PC-3 (cell line): Measurements from ENCODE around the gene HPCAL4. TPM values are rescaled to one million over a fixed set of nuclear protein-coding genes. Genes with fewer than 3 reads are reported as not detected.

Experiments used
- ATAC-seq: fragments of 200-7000 bp; cut with Tn5 transposase; 2 replicates; pipeline ENCODE4 v1.9.1; 2020; ENCODE audit warnings: mild to moderate bottlenecking, moderate library complexity
- BruUV-seq: library from RNA; stranded (reverse); fragments of 400-500 nt; replicated peaks from 2 replicates; lab custom pipeline; 2021; lab: Mats Ljungman, UMichigan
- CTCF ChIA-PET: fragments of 300-600 bp; sonication (Branson Sonifier 250); formaldehyde crosslinking; loops from one replicate; lab custom pipeline; 2022; ENCODE audit warnings: antibody characterized with exemption; lab: Charles Lee
- POLR2A ChIA-PET: fragments of 300-600 bp; sonication (Branson Sonifier 250); formaldehyde crosslinking; loops from one replicate; lab custom pipeline; 2022; ENCODE audit warnings: antibody characterized with exemption; ENCODE audit not compliant: unreplicated experiment; lab: Charles Lee
- DNase-seq: peaks from one replicate; pipeline ENCODE4 v3.0.0-alpha.2; 2015
- H2AFZ ChIP-seq: fragments of 300-600 bp; sonication (generic); 2 replicates; pipeline ENCODE4 v1.6.0; 2016; ENCODE audit warnings: antibody characterized with exemption, low read length
- H3F3A ChIP-seq: fragments of 300-600 bp; sonication (generic); one replicate; pipeline ENCODE4 v1.6.0; 2017; ENCODE audit warnings: antibody characterized with exemption, low read length, control low read depth, mild to moderate bottlenecking; ENCODE audit not compliant: unreplicated experiment
- H3K27ac ChIP-seq: fragments of 300-600 bp; sonication (generic); 2 replicates; pipeline ENCODE4 v1.5.1; 2016; ENCODE audit warnings: mild to moderate bottlenecking, low read length
- H3K27me3 ChIP-seq: fragments of 300-600 bp; sonication (generic); 2 replicates; pipeline ENCODE4 v1.6.1; 2016; ENCODE audit warnings: low read length, mixed read lengths
- H3K36me3 ChIP-seq: fragments of 300-600 bp; sonication (generic); 2 replicates; pipeline ENCODE4 v1.6.1; 2016; ENCODE audit warnings: low read depth, mixed run types, low read length, mixed read lengths
- H3K4me1 ChIP-seq: fragments of 300-600 bp; sonication (generic); 2 replicates; pipeline ENCODE4 v1.5.1; 2016; ENCODE audit warnings: low read length; ENCODE audit not compliant: insufficient read depth
- H3K4me2 ChIP-seq: fragments of 300-600 bp; sonication (generic); 2 replicates; pipeline ENCODE4 v1.6.0; 2016; ENCODE audit warnings: low read length
- H3K4me3 ChIP-seq: fragments of 300-600 bp; sonication (generic); 2 replicates; pipeline ENCODE4 v1.5.1; 2016; ENCODE audit warnings: mild to moderate bottlenecking, low read length, mixed read lengths
- H3K79me2 ChIP-seq: fragments of 300-600 bp; sonication (generic); 2 replicates; pipeline ENCODE4 v1.6.1; 2017; ENCODE audit warnings: low read length, mixed read lengths
- H3K9ac ChIP-seq: fragments of 300-600 bp; sonication (generic); 2 replicates; pipeline ENCODE4 v1.6.0; 2016; ENCODE audit warnings: mild to moderate bottlenecking, low read length
- H3K9me2 ChIP-seq: fragments of 300-600 bp; sonication (generic); replicated peaks from 2 replicates; pipeline ENCODE4 v1.6.1; 2016; ENCODE audit warnings: mixed run types, low read length, mixed read lengths
- H3K9me3 ChIP-seq: fragments of 300-600 bp; sonication (generic); 2 replicates; pipeline ENCODE4 v1.6.1; 2016; ENCODE audit warnings: low read length, mixed read lengths
- H4K20me1 ChIP-seq: fragments of 300-600 bp; sonication (generic); 2 replicates; pipeline ENCODE4 v1.6.1; 2016; ENCODE audit warnings: low read length, mixed read lengths
- CTCF ChIP-seq: fragments of 300-600 bp; sonication (generic); conservative IDR thresholded peaks from 2 replicates; pipeline ENCODE4 v1.5.1; 2017; ENCODE audit warnings: antibody characterized with exemption, low read depth, mild to moderate bottlenecking, low read length
- EZH2 ChIP-seq: fragments of 300-600 bp; sonication (generic); IDR thresholded peaks from one replicate; pipeline ENCODE4 v1.6.1; 2017; ENCODE audit warnings: antibody characterized with exemption, mild to moderate bottlenecking, low read length; ENCODE audit not compliant: unreplicated experiment
- EZH2phosphoT487 ChIP-seq: fragments of 300-600 bp; sonication (generic); IDR thresholded peaks from 2 replicates; pipeline ENCODE4 v1.6.1; 2018; ENCODE audit warnings: mild to moderate bottlenecking, antibody characterized with exemption, low read length, borderline replicate concordance
- intact Hi-C: fragments of 100-400 bp; cut with micrococcal nuclease; formaldehyde crosslinking; loops from 2 replicates; pipeline ENCODE4 v1.9.0; 2023
- total RNA-seq: library from RNA; depleted of rRNA; stranded (reverse); fragments of >200 nt; gene quantifications from 2 replicates; pipeline ENCODE4 v1.2.3, GENCODE V29; 2014

HPCAL4 gene
- total RNA-seq, 1 experiment from 2014 or later, result 0.04 TPM

DNA sequence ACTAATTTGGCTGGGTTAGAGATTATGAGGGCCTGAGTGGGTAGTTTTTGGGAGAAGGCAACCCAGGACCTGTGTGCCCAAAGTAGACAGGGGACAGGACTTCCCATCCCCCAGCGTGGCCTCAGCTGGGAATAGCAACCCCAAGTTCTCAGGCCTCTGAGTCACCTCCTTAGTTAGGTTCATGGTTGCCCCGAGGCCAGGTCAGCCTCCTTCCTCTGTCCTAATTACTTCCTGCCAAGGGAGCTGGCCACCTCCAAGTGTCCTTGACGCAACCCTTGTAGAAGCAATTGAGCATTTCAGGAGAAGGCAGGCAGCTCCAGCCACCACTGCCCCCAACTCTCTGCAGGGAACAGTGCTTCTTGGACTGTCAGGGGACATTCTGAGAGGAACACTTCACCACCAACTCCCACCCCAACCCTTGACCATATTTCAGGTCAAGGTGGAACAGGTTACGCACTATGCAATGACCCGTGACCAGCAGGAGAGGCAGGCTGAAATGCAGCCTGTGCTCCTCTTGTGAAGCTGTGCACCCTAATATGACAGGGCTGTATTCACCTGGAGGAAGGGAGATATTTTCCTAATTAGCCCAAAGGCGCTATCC, 14.2 kb downstream of the HPCAL4 start:
- no peaks in the 10 kb centered on the region for H3K79me2 ChIP-seq
- H3K4me1 ChIP-seq, result no peaks in the 10 kb centered on the region
- H3K4me2 ChIP-seq, result no peak overlapping the region
- no peak overlapping the region for H3K27ac ChIP-seq
- H3F3A ChIP-seq, result no peaks in the 10 kb centered on the region
- no peaks in the 10 kb centered on the region for H3K9me2 ChIP-seq
- TF ChIP-seq EZH2 (no peak), CTCF (no peak), EZH2phosphoT487 (no peak)
- no peaks in the 10 kb centered on the region for H3K36me3 ChIP-seq
- H2AFZ ChIP-seq, result no peak overlapping the region
- DNase-seq (no peak), ATAC-seq (no peak)
- no TSS peak for BruUV-seq
- ChIA-PET POLR2A (no interaction called here), CTCF (no interaction called here)
- no peak overlapping the region for H3K4me3 ChIP-seq
- H3K9me3 ChIP-seq, result no peaks in the 10 kb centered on the region
- peaks cover 13% of the 10 kb centered on the region for H3K27me3 ChIP-seq
- intact Hi-C loops, result no loop called here
- no peaks in the 10 kb centered on the region for H4K20me1 ChIP-seq
- H3K9ac ChIP-seq, result no peak overlapping the region

DNA sequence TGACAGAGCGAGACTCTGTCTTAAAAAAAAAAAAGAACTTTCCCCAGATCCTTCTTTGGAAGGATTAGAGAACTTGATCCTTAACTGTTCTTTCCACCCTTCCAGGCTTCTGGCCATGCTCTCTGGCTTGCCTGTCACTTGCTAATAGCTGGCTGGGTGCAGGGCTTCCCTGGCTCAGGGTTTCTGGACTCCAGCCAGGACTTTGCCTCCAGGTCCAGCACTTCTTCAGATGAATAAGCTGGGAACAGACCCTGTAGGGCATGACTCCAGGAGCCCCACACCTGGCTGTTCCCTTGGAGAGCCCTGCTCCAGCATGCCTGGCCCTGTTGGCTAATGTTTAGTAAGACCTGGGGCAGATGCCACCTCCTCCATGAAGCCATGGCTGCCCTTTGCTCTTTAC, 16.0 kb downstream of the HPCAL4 start:
- H3K4me2 ChIP-seq, result no peak overlapping the region
- H3K9me2 ChIP-seq, result no peaks in the 10 kb centered on the region
- CTCF ChIA-PET, result no interaction called here
- H3K9ac ChIP-seq, result no peak overlapping the region
- H3K27ac ChIP-seq, result no peak overlapping the region
- H3K4me3 ChIP-seq, result no peak overlapping the region
- peaks cover 21% of the 10 kb centered on the region for H3K27me3 ChIP-seq
- no TSS peak for BruUV-seq
- intact Hi-C loops, result no loop called here
- no peaks in the 10 kb centered on the region for H3K36me3 ChIP-seq
- H4K20me1 ChIP-seq, result no peaks in the 10 kb centered on the region
- H3K79me2 ChIP-seq, result no peaks in the 10 kb centered on the region
- no peaks in the 10 kb centered on the region for H3K9me3 ChIP-seq
- H3F3A ChIP-seq, result no peaks in the 10 kb centered on the region
- H2AFZ ChIP-seq, result no peak overlapping the region
- no peak for TF ChIP-seq EZH2
- DNase-seq, result no peak
- POLR2A ChIA-PET, result interaction anchor here (0.6 kb wide), 1 partner anchor 64 kb away, joined by 10 read pairs; the partner anchor contains the start of gene PPIE
- no peak for ATAC-seq
- no peaks in the 10 kb centered on the region; the same call in 1 of the 2 replicates for H3K4me1 ChIP-seq

DNA sequence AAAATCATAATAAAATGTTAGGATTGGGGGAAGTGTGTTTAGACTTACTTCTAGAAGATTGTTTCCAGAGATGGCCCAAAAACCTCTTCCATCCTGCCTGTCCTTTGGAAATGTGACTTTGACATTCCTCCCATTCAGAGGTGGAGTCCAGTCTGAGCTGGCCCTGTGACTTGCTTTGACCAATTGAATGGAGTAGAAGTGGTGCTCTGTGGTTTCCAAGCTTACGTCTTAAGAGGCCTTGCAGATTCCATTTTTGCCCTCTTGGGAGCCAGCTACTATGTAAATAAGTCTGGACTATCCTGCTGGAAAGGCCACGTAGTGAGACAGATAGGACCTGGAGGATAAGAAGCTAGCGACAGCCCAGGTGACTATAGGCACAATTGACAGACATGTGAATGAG, 18.0 kb downstream of the HPCAL4 start:
- POLR2A ChIA-PET, result no interaction called here

More for the DNA sequence above, 18.0 kb downstream of the HPCAL4 start:
- no peak overlapping the region for H3K27ac ChIP-seq
- no peak overlapping the region for H2AFZ ChIP-seq
- H3K9me2 ChIP-seq, result no peaks in the 10 kb centered on the region
- TF ChIP-seq CTCF (no peak), EZH2phosphoT487 (no peak), EZH2 (no peak)
- H3K4me2 ChIP-seq, result no peak overlapping the region
- DNase-seq, result no peak
- H3F3A ChIP-seq, result no peaks in the 10 kb centered on the region
- ATAC-seq, result no peak
- no peak overlapping the region for H3K9ac ChIP-seq
- intact Hi-C loops, result no loop called here
- H3K36me3 ChIP-seq, result no peaks in the 10 kb centered on the region
- H3K27me3 ChIP-seq, result peaks cover 21% of the 10 kb centered on the region
- no TSS peak for BruUV-seq
- CTCF ChIA-PET, result interaction anchor here (0.7 kb wide), 1 partner anchor 43 kb away, joined by 3 read pairs; no protein-coding TSS in a partner anchor
- H3K79me2 ChIP-seq, result no peaks in the 10 kb centered on the region
- no peaks in the 10 kb centered on the region for H3K9me3 ChIP-seq
- H3K4me1 ChIP-seq, result no peaks in the 10 kb centered on the region; the same call in 1 of the 2 replicates
- no peak overlapping the region for H3K4me3 ChIP-seq
- H4K20me1 ChIP-seq, result no peaks in the 10 kb centered on the region
